ENCODE results near the gene STX5.

Gene STX5

DNA sequence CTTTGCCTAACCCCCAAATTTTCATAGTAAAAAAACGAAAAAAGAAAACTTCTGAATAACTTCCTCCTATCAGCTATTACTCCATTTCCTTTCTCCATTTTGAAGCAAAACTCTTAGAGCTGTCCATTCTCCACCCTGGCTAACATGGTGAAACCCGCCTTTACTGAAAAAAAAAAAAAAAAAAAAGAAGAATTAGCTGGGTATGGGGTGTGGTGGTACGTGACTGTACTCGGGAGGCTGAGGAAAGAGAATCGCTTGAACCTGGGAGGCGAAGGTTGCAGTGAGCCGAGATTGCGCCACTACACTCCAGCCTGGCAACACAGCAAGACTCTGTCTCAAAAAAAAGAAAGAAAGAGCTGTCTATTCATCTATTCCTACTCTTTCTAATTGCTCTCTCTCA is 15.3 kb downstream of the STX5 start:
- Histone ChIP-seq H3K9ac (ENCODE audit: low read length in 2 of 2) (no peak overlapping the region), H3K36me3 (ENCODE audit: control insufficient read depth in 2 of 2, insufficient read depth in 2 of 2, low read length in 2 of 2) (peaks cover 8 to 13% of the 10 kb centered on the region in 2 donors), H3K9me3 (ENCODE audit: control insufficient read depth in 2 of 2, low read length in 2 of 2) (no peaks in the 10 kb centered on the region), H3K4me1 (ENCODE audit: control insufficient read depth, insufficient read depth, low read length) (no peaks in the 10 kb centered on the region), H3K27ac (ENCODE audit: low read length) (no peak overlapping the region), H3K27me3 (ENCODE audit: control insufficient read depth in 1 of 2, insufficient read depth in 2 of 2, low read length in 2 of 2) (no peaks in the 10 kb centered on the region), H3K4me3 (ENCODE audit: low read length in 2 of 2) (no peak overlapping the region)

DNA sequence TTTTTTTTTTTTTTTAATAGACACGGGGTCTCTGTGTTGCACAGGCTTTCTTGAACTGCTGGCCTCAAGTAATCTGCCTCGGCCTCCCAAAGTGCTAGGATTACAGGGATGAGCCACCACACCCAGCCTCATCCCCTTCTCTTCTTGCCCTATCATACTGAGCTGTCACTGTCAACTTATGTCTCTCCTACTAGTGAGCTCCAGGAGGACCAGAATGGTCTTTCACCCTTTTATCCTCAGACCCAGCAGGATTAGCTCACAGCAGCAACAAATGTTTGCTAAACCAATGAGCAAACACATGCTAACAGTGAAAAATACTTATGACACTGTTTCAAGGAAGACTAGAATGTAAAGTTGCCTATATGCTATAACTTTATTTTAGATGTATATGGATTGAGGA is 20.2 kb downstream of the STX5 start:
- no peaks in the 10 kb centered on the region for H3K9me3 ChIP-seq (ENCODE audit: control insufficient read depth in 2 of 2, low read length in 2 of 2)
- H3K27ac ChIP-seq (ENCODE audit: low read length): no peak overlapping the region
- no peaks in the 10 kb centered on the region for H3K27me3 ChIP-seq (ENCODE audit: control insufficient read depth in 1 of 2, insufficient read depth in 2 of 2, low read length in 2 of 2)
- H3K9ac ChIP-seq (ENCODE audit: low read length in 2 of 2): no peak overlapping the region
- peaks cover 7 to 8% of the 10 kb centered on the region in 2 donors for H3K36me3 ChIP-seq (ENCODE audit: control insufficient read depth in 2 of 2, insufficient read depth in 2 of 2, low read length in 2 of 2)
- no peak overlapping the region for H3K4me3 ChIP-seq (ENCODE audit: low read length in 2 of 2)
- peaks cover under 1% of the 10 kb centered on the region for H3K4me1 ChIP-seq (ENCODE audit: control insufficient read depth, insufficient read depth, low read length)

DNA sequence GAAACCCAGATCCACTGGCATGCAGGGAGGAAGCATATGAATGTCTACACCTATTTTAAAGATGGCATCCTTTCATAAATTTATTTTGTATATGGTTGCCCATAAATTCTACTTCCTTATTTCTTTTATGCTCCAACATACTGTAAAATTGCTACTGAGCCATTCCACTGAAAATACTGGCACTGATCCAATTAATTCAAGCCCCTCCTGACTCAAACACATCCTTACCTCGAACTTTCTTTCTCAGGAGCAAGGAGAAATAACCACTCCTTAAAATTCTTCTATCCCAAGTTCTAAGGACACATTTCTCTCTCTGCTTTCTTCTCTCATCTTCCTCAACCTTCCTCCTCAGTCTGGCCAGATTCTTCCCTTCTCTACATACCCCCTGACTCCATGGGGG is 21.1 kb downstream of the STX5 start:
- Histone ChIP-seq H3K4me1 (ENCODE audit: control insufficient read depth, insufficient read depth, low read length) (peaks cover 8% of the 10 kb centered on the region), H3K27ac (ENCODE audit: low read length) (no peak overlapping the region), H3K9ac (ENCODE audit: low read length in 2 of 2) (no peak overlapping the region), H3K36me3 (ENCODE audit: control insufficient read depth in 2 of 2, insufficient read depth in 2 of 2, low read length in 2 of 2) (peaks cover 7 to 8% of the 10 kb centered on the region in 2 donors), H3K27me3 (ENCODE audit: control insufficient read depth in 1 of 2, insufficient read depth in 2 of 2, low read length in 2 of 2) (no peaks in the 10 kb centered on the region), H3K9me3 (ENCODE audit: control insufficient read depth in 2 of 2, low read length in 2 of 2) (no peaks in the 10 kb centered on the region), H3K4me3 (ENCODE audit: low read length in 2 of 2) (no peak overlapping the region)

DNA sequence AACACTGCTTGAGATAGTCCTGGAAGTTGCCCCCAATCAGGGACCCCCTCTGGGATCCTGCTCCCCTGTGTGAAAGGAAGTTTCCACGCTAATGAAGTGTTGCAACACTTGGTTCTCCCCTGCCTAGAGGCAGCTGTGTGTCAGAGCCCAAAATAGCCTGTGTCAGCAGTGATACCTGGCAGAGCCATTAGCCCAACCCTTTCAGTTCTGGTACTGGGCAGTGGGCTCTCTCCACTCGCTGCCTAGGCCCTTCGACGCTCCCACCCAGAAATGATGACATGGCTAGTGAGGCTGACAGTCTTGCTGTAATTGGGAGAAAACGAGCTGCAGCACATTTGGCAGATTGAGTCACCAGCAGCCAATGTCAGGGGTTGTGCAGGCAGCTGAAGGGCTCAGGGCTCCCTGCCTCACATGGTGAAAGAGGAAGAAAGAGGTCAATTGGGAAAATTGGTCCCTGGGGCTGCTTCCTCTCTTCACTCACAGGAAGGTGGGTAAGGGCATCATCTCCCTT is 25.2 kb downstream of the STX5 start:
- H3K4me1 ChIP-seq (ENCODE audit: control insufficient read depth, insufficient read depth, low read length): peaks cover 31% of the 10 kb centered on the region
- no peak overlapping the region for H3K4me3 ChIP-seq (ENCODE audit: low read length in 2 of 2)
- peak overlapping the region; percentile 87 for H3K27ac ChIP-seq (ENCODE audit: low read length)
- no peaks in the 10 kb centered on the region for H3K27me3 ChIP-seq (ENCODE audit: control insufficient read depth in 1 of 2, insufficient read depth in 2 of 2, low read length in 2 of 2)
- H3K9me3 ChIP-seq (ENCODE audit: control insufficient read depth in 2 of 2, low read length in 2 of 2): no peaks in the 10 kb centered on the region
- peaks cover 16 to 21% of the 10 kb centered on the region in 2 donors for H3K36me3 ChIP-seq (ENCODE audit: control insufficient read depth in 2 of 2, insufficient read depth in 2 of 2, low read length in 2 of 2)
- H3K9ac ChIP-seq (ENCODE audit: low read length in 2 of 2): no peak overlapping the region

DNA sequence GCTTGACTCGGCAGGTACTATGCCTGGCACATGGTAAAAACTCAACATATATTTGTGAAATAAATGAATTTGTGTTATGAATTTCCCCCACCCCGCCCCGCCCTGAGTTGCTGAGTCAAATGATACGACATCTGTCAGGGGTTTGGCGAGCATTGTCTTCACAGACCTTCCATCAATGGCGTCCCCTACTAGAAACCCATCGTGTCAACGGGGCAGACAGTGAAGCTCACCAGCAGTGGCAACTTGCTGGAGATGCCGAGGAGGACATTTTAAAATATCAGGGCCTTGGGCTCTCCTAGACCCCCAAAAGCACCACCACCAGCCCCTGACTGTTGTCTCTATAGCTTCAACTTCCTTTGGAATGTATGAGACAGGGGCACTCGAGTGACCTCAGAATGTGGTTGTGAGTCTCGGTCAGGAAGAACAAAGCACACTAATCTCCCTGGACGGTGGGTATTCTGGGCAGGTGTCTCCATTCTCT is 25.9 kb downstream of the STX5 start:
- H3K4me3 ChIP-seq (ENCODE audit: low read length in 2 of 2): peak overlapping the region; percentile 77 to 98

DNA sequence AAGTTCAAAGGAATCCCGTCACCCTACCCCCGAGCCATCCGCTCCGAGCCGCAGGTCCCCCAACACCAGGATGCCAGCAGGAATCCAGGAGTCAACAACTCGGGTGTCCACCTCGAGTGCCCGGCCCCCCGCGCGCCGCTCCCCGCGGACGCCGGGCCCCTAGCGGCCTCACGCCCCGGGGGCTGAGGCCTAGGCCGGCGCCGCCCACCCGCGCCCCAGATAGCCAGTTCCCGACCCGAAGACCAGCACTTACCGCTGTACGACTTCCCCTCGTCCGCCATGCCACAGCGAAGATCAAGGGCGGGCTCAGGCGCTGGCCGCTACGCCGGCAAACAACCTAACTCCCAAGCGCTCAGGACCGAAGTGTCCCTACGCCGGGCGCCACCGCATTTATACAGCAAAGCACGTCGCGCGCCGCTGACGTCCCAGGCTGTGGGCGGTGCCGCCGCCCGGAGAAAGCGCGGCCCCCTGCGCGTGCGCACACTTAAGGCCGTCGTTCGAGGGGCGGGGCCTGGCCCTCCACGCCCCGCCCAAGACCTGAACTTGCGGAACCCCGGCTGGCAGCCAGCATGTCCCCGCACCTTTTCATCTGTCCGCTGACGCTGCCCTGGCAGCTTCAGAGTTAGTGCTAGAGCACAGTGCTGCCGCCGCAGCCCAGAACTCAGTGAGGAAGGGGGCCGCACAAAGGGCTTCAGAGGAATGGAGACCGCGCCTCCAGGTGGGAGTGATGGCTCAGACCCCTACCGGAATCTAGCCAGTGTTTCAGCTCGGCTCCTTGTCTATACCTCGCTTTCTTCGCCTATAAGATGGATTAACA is 26.6 kb downstream of the STX5 start, which contains the start of gene NXF1:
Gene NXF1, minus strand, starts transcription at position 365 of the 817 bp plus-strand sequence. Its CDS starts 84 bp downstream, at position 281.
- peaks cover 31% of the 10 kb centered on the region for H3K4me1 ChIP-seq (ENCODE audit: control insufficient read depth, insufficient read depth, low read length)
- peak within 1 kb of the TSS; percentile 87 for H3K27ac ChIP-seq (ENCODE audit: low read length)
- peak within 1 kb of the TSS; percentile 90 to 94 for H3K9ac ChIP-seq (ENCODE audit: low read length in 2 of 2)
- H3K27me3 ChIP-seq (ENCODE audit: control insufficient read depth in 1 of 2, insufficient read depth in 2 of 2, low read length in 2 of 2): no peaks in the 10 kb centered on the region
- no peaks in the 10 kb centered on the region for H3K9me3 ChIP-seq (ENCODE audit: control insufficient read depth in 2 of 2, low read length in 2 of 2)
- peak within 1 kb of the TSS; percentile 77 to 98 for H3K4me3 ChIP-seq (ENCODE audit: low read length in 2 of 2)
- H3K36me3 ChIP-seq (ENCODE audit: control insufficient read depth in 2 of 2, insufficient read depth in 2 of 2, low read length in 2 of 2): peaks cover 30 to 32% of the 10 kb centered on the region in 2 donors

More for the DNA sequence above, 25.9 kb downstream of the STX5 start:
- peak overlapping the region; percentile 77 to 90 for H3K9ac ChIP-seq (ENCODE audit: low read length in 2 of 2)
- peak overlapping the region; percentile 87 for H3K27ac ChIP-seq (ENCODE audit: low read length)
- no peaks in the 10 kb centered on the region for H3K27me3 ChIP-seq (ENCODE audit: control insufficient read depth in 1 of 2, insufficient read depth in 2 of 2, low read length in 2 of 2)
- H3K4me1 ChIP-seq (ENCODE audit: control insufficient read depth, insufficient read depth, low read length): peaks cover 31% of the 10 kb centered on the region
- peaks cover 23 to 28% of the 10 kb centered on the region in 2 donors for H3K36me3 ChIP-seq (ENCODE audit: control insufficient read depth in 2 of 2, insufficient read depth in 2 of 2, low read length in 2 of 2)
- H3K9me3 ChIP-seq (ENCODE audit: control insufficient read depth in 2 of 2, low read length in 2 of 2): no peaks in the 10 kb centered on the region

DNA sequence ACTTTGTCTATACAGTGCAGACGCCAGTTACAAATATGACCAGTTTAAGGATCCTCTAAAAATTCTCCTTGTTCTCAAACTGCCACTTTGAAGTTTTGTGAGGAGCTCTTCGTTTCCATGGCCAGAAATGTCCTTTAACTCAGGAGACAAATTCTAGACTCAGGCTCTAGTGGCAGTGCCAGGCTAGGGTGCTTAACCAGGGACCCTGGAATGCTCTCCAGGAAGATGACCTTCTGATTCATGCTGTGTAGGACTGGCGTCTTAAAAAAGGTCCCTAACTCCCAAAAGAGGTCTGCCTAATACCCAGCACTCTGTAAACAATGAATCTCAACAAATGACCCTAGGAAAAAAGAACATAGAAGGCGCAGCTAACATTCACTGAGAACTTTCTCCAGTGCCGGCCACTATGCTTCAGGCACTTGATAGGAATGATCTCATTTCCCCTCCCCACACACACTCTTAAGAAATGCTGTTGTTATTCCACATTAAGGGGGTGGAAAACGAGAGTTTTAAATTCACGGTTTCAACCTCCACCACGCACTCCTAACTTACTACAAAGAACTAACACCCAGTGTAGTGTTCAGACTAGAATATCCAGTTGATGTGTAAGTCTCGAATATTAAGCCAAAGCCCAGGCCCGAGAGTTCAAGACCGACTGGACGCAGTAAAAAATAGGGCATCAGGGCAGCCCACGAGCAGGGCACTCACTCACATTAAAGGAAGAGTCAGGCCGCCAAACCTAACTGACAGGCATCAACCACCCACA is 27.4 kb downstream of the STX5 start:
- no peaks in the 10 kb centered on the region for H3K27me3 ChIP-seq (ENCODE audit: control insufficient read depth in 1 of 2, insufficient read depth in 2 of 2, low read length in 2 of 2)
- peaks cover 31% of the 10 kb centered on the region for H3K4me1 ChIP-seq (ENCODE audit: control insufficient read depth, insufficient read depth, low read length)
- peak overlapping the region; percentile 87 for H3K27ac ChIP-seq (ENCODE audit: low read length)
- H3K4me3 ChIP-seq (ENCODE audit: low read length in 2 of 2): peak overlapping the region; percentile 77 to 98
- H3K9ac ChIP-seq (ENCODE audit: low read length in 2 of 2): peak overlapping the region; percentile 90 to 94
- H3K9me3 ChIP-seq (ENCODE audit: control insufficient read depth in 2 of 2, low read length in 2 of 2): no peaks in the 10 kb centered on the region
- H3K36me3 ChIP-seq (ENCODE audit: control insufficient read depth in 2 of 2, insufficient read depth in 2 of 2, low read length in 2 of 2): peaks cover 38 to 39% of the 10 kb centered on the region in 2 donors

DNA sequence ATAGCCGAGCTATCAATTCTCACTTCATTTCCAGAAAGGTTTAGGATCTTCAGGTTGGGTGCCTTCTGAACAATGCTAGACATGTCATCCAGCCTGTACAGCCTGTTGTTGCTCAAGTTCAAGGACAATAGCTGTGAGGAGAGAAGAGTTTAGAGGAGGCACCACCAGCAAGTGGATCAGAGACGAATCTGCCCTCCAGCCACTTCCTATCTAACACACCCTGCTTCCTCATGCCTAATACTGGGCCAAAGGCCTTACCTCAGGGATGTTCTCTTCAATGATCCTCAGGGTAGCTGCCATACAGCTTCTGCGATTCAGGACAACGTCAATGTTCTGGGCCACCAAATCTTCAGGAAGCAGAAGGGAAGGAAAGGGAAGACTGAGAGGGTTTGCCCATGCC is 30.8 kb downstream of the STX5 start:
- peaks cover 60 to 61% of the 10 kb centered on the region in 2 donors for H3K36me3 ChIP-seq (ENCODE audit: control insufficient read depth in 2 of 2, insufficient read depth in 2 of 2, low read length in 2 of 2)
- no peak overlapping the region for H3K4me3 ChIP-seq (ENCODE audit: low read length in 2 of 2)
- no peak overlapping the region for H3K27ac ChIP-seq (ENCODE audit: low read length)
- peaks cover 25% of the 10 kb centered on the region for H3K4me1 ChIP-seq (ENCODE audit: control insufficient read depth, insufficient read depth, low read length)
- H3K27me3 ChIP-seq (ENCODE audit: control insufficient read depth in 1 of 2, insufficient read depth in 2 of 2, low read length in 2 of 2): no peaks in the 10 kb centered on the region
- H3K9me3 ChIP-seq (ENCODE audit: control insufficient read depth in 2 of 2, low read length in 2 of 2): no peaks in the 10 kb centered on the region
- peak overlapping the region in 1 of 2 donors; percentile 5 for H3K9ac ChIP-seq (ENCODE audit: low read length in 2 of 2)

DNA sequence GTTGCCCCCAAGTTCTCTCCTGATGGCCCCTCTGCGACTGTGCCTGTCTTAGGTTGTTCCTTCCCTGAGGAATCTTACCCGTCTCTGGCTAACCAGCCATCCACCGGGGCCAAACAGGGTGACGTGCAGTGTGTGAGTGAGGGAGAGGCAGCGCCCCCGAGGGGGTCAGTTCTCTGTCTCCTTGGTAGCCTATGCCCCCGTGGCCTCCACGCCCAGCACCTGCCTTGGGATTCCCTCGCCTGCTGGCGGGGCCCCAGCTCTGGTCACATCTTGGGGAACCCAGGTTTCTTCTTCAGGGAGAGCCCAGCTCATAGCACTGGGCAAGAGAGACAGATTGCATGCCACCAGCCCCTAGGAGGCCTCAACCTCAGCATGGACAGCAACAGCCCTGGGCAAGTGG is 32.4 kb downstream of the STX5 start:
- H3K9me3 ChIP-seq (ENCODE audit: control insufficient read depth in 2 of 2, low read length in 2 of 2): no peaks in the 10 kb centered on the region
- H3K27ac ChIP-seq (ENCODE audit: low read length): no peak overlapping the region
- no peak overlapping the region for H3K4me3 ChIP-seq (ENCODE audit: low read length in 2 of 2)
- H3K27me3 ChIP-seq (ENCODE audit: control insufficient read depth in 1 of 2, insufficient read depth in 2 of 2, low read length in 2 of 2): no peaks in the 10 kb centered on the region
- H3K36me3 ChIP-seq (ENCODE audit: control insufficient read depth in 2 of 2, insufficient read depth in 2 of 2, low read length in 2 of 2): peaks cover 74 to 76% of the 10 kb centered on the region in 2 donors
- H3K4me1 ChIP-seq (ENCODE audit: control insufficient read depth, insufficient read depth, low read length): peaks cover 17% of the 10 kb centered on the region
- H3K9ac ChIP-seq (ENCODE audit: low read length in 2 of 2): no peak overlapping the region

DNA sequence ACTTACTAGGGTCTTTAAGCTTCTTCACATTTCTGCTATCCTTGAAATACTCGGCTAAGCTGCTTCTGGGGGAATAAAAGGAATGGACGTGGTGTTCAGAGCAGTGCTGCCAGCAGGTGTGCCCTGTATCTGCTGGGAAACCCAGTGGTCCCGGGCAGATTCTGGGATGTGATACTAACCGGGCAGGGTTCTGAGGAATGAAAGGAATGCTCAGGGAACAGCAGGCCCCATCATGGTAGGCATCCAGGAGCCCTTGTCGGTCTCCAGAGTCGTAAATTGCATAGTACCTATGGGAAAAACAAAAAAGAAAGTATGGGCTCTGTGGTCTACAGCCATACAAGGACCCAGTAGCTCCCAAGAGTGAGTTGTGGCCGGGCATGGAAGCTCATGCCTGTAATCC is 35.6 kb downstream of the STX5 start:
- Histone ChIP-seq H3K4me3 (ENCODE audit: low read length in 2 of 2) (no peak overlapping the region), H3K36me3 (ENCODE audit: control insufficient read depth in 2 of 2, insufficient read depth in 2 of 2, low read length in 2 of 2) (peaks cover 65 to 67% of the 10 kb centered on the region in 2 donors), H3K4me1 (ENCODE audit: control insufficient read depth, insufficient read depth, low read length) (peaks cover 10% of the 10 kb centered on the region)

More for the DNA sequence above, 35.6 kb downstream of the STX5 start:
- Histone ChIP-seq H3K9ac (ENCODE audit: low read length in 2 of 2) (no peak overlapping the region), H3K27me3 (ENCODE audit: control insufficient read depth in 1 of 2, insufficient read depth in 2 of 2, low read length in 2 of 2) (no peaks in the 10 kb centered on the region), H3K9me3 (ENCODE audit: control insufficient read depth in 2 of 2, low read length in 2 of 2) (no peaks in the 10 kb centered on the region), H3K27ac (ENCODE audit: low read length) (no peak overlapping the region)
